H9 (cell line): ENCODE results near the gene RPS24. TPM values are rescaled to one million over a fixed set of nuclear protein-coding genes. Genes with fewer than 3 reads are reported as not detected.

Source experiments
- DNase-seq: peaks from one replicate; pipeline ENCODE4 v3.0.0-alpha.2; 2017
- H2AFZ ChIP-seq: one replicate; pipeline ENCODE4 v1.6.1; 2013; ENCODE audit warnings: mild to moderate bottlenecking, low read length, control low read depth, moderate library complexity
- H2AK5ac ChIP-seq: 2 replicates; pipeline ENCODE4 v1.6.1; 2013; ENCODE audit warnings: low read length, control low read depth, mixed read lengths; ENCODE audit not compliant: insufficient read length
- H2BK120ac ChIP-seq: one replicate; pipeline ENCODE4 v1.6.1; 2013; ENCODE audit warnings: low read depth, mild to moderate bottlenecking, low read length, control low read depth, inconsistent platforms; ENCODE audit not compliant: poor library complexity, severe bottlenecking
- H2BK12ac ChIP-seq: 2 replicates; pipeline ENCODE4 v1.6.1; 2013; ENCODE audit warnings: low read length, control low read depth, mixed read lengths, low read depth; ENCODE audit not compliant: insufficient read length
- H2BK15ac ChIP-seq: 2 replicates; pipeline ENCODE4 v1.6.1; 2013; ENCODE audit warnings: low read depth, low read length, control low read depth
- H2BK20ac ChIP-seq: one replicate; pipeline ENCODE4 v1.6.1; 2013; ENCODE audit warnings: low read depth, mild to moderate bottlenecking, low read length, control low read depth, inconsistent platforms; ENCODE audit not compliant: poor library complexity, severe bottlenecking
- H2BK5ac ChIP-seq: 2 replicates; pipeline ENCODE4 v1.6.1; 2013; ENCODE audit warnings: low read length, control low read depth, mixed read lengths; ENCODE audit not compliant: insufficient read length
- H3K14ac ChIP-seq: 2 replicates; pipeline ENCODE4 v1.6.1; 2013; ENCODE audit warnings: low read length, control low read depth; ENCODE audit not compliant: insufficient read depth
- H3K18ac ChIP-seq: 2 replicates; pipeline ENCODE4 v1.6.1; 2013; ENCODE audit warnings: low read depth, mild to moderate bottlenecking, mixed read lengths, low read length, control low read depth; ENCODE audit not compliant: insufficient read length
- H3K23ac ChIP-seq: 2 replicates; pipeline ENCODE4 v1.6.1; 2013; ENCODE audit warnings: low read length, control low read depth, mixed read lengths, low read depth; ENCODE audit not compliant: insufficient read length
- H3K23me2 ChIP-seq: 2 replicates; pipeline ENCODE4 v1.6.1; 2013; ENCODE audit warnings: low read depth, mild to moderate bottlenecking, mixed read lengths, low read length, control low read depth; ENCODE audit not compliant: insufficient read length, poor library complexity, severe bottlenecking
- H3K27ac ChIP-seq: 2 replicates; pipeline ENCODE4 v1.5.1; 2013; ENCODE audit warnings: low read length, control low read depth, mixed read lengths, low read depth; ENCODE audit not compliant: insufficient read length
- H3K27me3 ChIP-seq: 2 replicates; pipeline ENCODE4 v1.6.1; 2013; ENCODE audit warnings: low read length, control low read depth, inconsistent platforms; ENCODE audit not compliant: insufficient read depth
- H3K4ac ChIP-seq: 2 replicates; pipeline ENCODE4 v1.6.1; 2013; ENCODE audit warnings: low read depth, mild to moderate bottlenecking, control low read depth, inconsistent platforms, low read length, moderate library complexity
- H3K4me1 ChIP-seq: 2 replicates; pipeline ENCODE4 v1.6.1; 2013; ENCODE audit warnings: low read length, control low read depth, inconsistent platforms; ENCODE audit not compliant: insufficient read depth
- H3K4me2 ChIP-seq: 2 replicates; pipeline ENCODE4 v1.6.1; 2013; ENCODE audit warnings: low read length, control low read depth, mixed read lengths; ENCODE audit not compliant: insufficient read length, insufficient read depth
- H3K56ac ChIP-seq: 2 replicates; pipeline ENCODE4 v1.6.1; 2013; ENCODE audit warnings: low read depth, mild to moderate bottlenecking, mixed read lengths, low read length, control low read depth; ENCODE audit not compliant: insufficient read length
- H3K79me1 ChIP-seq: 2 replicates; pipeline ENCODE4 v1.6.1; 2013; ENCODE audit warnings: low read depth, mild to moderate bottlenecking, moderate library complexity, low read length, control low read depth, inconsistent platforms; ENCODE audit not compliant: insufficient read depth, poor library complexity, severe bottlenecking
- H3K79me2 ChIP-seq: 2 replicates; pipeline ENCODE4 v1.6.1; 2013; ENCODE audit warnings: low read length, control low read depth, inconsistent platforms; ENCODE audit not compliant: insufficient read depth
- H3K9ac ChIP-seq: 2 replicates; pipeline ENCODE4 v1.6.1; 2013; ENCODE audit warnings: low read length, control low read depth, mixed read lengths; ENCODE audit not compliant: insufficient read length; ENCODE audit errors: extremely low read depth
- H3K9me3 ChIP-seq: one replicate; pipeline ENCODE4 v1.6.1; 2013; ENCODE audit warnings: low read depth, low read length, inconsistent platforms; ENCODE audit not compliant: control insufficient read depth
- H3T11ph ChIP-seq: one replicate; pipeline ENCODE4 v1.6.1; 2013; ENCODE audit warnings: mild to moderate bottlenecking, low read length, control low read depth, inconsistent platforms
- H4K20me1 ChIP-seq: one replicate; pipeline ENCODE4 v1.6.1; 2013; ENCODE audit not compliant: control insufficient read depth, insufficient read length, insufficient read depth
- H4K5ac ChIP-seq: 2 replicates; pipeline ENCODE4 v1.6.1; 2013; ENCODE audit warnings: low read depth, mild to moderate bottlenecking, mixed read lengths, low read length, control low read depth; ENCODE audit not compliant: insufficient read length
- H4K8ac ChIP-seq: replicated peaks from 2 replicates; pipeline ENCODE4 v1.6.1; 2013; ENCODE audit warnings: low read length, control low read depth, mixed read lengths, low read depth; ENCODE audit not compliant: insufficient read length
- H4K91ac ChIP-seq: 2 replicates; pipeline ENCODE4 v1.6.1; 2013; ENCODE audit warnings: low read depth, mild to moderate bottlenecking, moderate library complexity, mixed read lengths, low read length, control low read depth; ENCODE audit not compliant: insufficient read length
- H3K27ac Mint-ChIP-seq, 3 experiments: 2 replicates in 2 of 3; 3 replicates in 1 of 3; pipeline ENCODE4 v1.8.0; 2020 to 2021; ENCODE audit warnings: mixed read lengths in 3 of 3, mild to moderate bottlenecking in 1 of 3, moderate library complexity in 1 of 3
- H3K27me3 Mint-ChIP-seq: 2 replicates; pipeline ENCODE4 v1.8.0; 2021; ENCODE audit warnings: low read depth, mild to moderate bottlenecking, moderate library complexity, mixed read lengths
- H3K36me3 Mint-ChIP-seq, 3 experiments: 2 replicates in 2 of 3; 3 replicates in 1 of 3; pipeline ENCODE4 v1.8.0; 2020 to 2021; ENCODE audit warnings: low read depth in 3 of 3, mixed read lengths in 3 of 3; ENCODE audit not compliant: insufficient read depth in 1 of 3
- H3K4me1 Mint-ChIP-seq, 2 experiments: 2 replicates each; pipeline ENCODE4 v1.8.0; 2020; ENCODE audit warnings: mixed read lengths in 2 of 2
- H3K4me3 Mint-ChIP-seq, 2 experiments: 2 replicates in 1 of 2; 3 replicates in 1 of 2; pipeline ENCODE4 v1.8.0; 2020 to 2021; ENCODE audit warnings: mild to moderate bottlenecking in 2 of 2, mixed read lengths in 2 of 2, moderate library complexity in 1 of 2
- H3K9me3 Mint-ChIP-seq, 2 experiments: 2 replicates in 1 of 2; 3 replicates in 1 of 2; pipeline ENCODE4 v1.8.0; 2020; ENCODE audit warnings: mild to moderate bottlenecking in 2 of 2, mixed read lengths in 2 of 2, moderate library complexity in 1 of 2
- CTCF ChIP-seq: fragments of 200-600 bp; sonication (generic); conservative IDR thresholded peaks from 3 replicates; pipeline ENCODE4 v1.8.0; 2021; ENCODE audit warnings: antibody characterized with exemption, mild to moderate bottlenecking
- WGBS: extraction: QIAGEN DNeasy Blood & Tissue Kit; methylation state at CpG from one replicate; pipeline ENCODE4 v1.1.7; 2013; ENCODE audit warnings: missing lambda C conversion rate, low lambda C conversion rate, mixed read lengths; ENCODE audit not compliant: insufficient read length; ENCODE audit errors: extremely low coverage; 5-methylcytosine and 5-hydroxymethylcytosine counted together
- total RNA-seq: library from RNA; stranded (reverse); gene quantifications from 2 replicates; pipeline ENCODE4 v1.2.1, GENCODE V29; 2021

RPS24 gene
- total RNA-seq, 1 experiment from 2014 or later, result 1,966 TPM

- H3K4me1 Mint-ChIP-seq, result no peaks in the 10 kb centered on the region
- H3K27ac Mint-ChIP-seq, result no peak overlapping the region; a peak in 1 of 7 replicates
- no peak overlapping the region for H2BK15ac ChIP-seq
- no peaks in the 10 kb centered on the region for H3K79me2 ChIP-seq
- H3K14ac ChIP-seq, result no peak overlapping the region
- H2BK20ac ChIP-seq, result no peak overlapping the region
- no peak overlapping the region for H2BK120ac ChIP-seq
- no peaks in the 10 kb centered on the region for H3K23me2 ChIP-seq
- no peak overlapping the region for H3K56ac ChIP-seq
- TF ChIP-seq CTCF, result no peak
- no peak for DNase-seq
- no peaks in the 10 kb centered on the region for H3K27me3 Mint-ChIP-seq
- H3K9me3 ChIP-seq, result no peaks in the 10 kb centered on the region
- no peaks in the 10 kb centered on the region for H3K79me1 ChIP-seq
- no peak overlapping the region for H4K8ac ChIP-seq
- peaks cover 60 to 91% (median 79%) of the 10 kb centered on the region in 3 experiments; a peak in 6 of 7 replicates for H3K36me3 Mint-ChIP-seq
- no peak overlapping the region for H2AK5ac ChIP-seq
- H3K4me1 ChIP-seq, result no peaks in the 10 kb centered on the region
- no peaks in the 10 kb centered on the region for H4K20me1 ChIP-seq
- no peak overlapping the region for H4K5ac ChIP-seq
- no peak overlapping the region for H3K4me3 Mint-ChIP-seq
- no peak overlapping the region for H3K4ac ChIP-seq
- no peak overlapping the region for H2AFZ ChIP-seq
- H3K9ac ChIP-seq, result no peak overlapping the region
- no peak overlapping the region for H2BK5ac ChIP-seq
- H3K27me3 ChIP-seq, result no peaks in the 10 kb centered on the region
- H3T11ph ChIP-seq, result no peak overlapping the region
- no peak overlapping the region for H3K23ac ChIP-seq
- no peak overlapping the region for H2BK12ac ChIP-seq
- no peak overlapping the region for H3K18ac ChIP-seq
- no peaks in the 10 kb centered on the region for H3K9me3 Mint-ChIP-seq
- no peak overlapping the region for H3K27ac ChIP-seq
- H3K4me2 ChIP-seq, result no peak overlapping the region
- WGBS, result no CpG with 5 or more reads among the region's 6 CpGs
- H4K91ac ChIP-seq, result no peak overlapping the region
Observed at GRCh38 chr10:78000956-78001472, 32.6 kb upstream of the RPS24 start.
